Activated gamma-delta T cell treated with anti-CD3 and anti-CD28 coated beads, Interleukin-2, amount 50 U/mL, for 16 hours (primary cell): Measurements from ENCODE around the gene CCDC88B.
A peak's percentile ranks its signal among the peaks of the same experiment; 100 is the strongest.
"Not testable (repeated sequence)": the region's sequence is repeated elsewhere in the genome, so short reads cannot be mapped to it uniquely, and the experiment has no call there.

ENCODE experiments used
- DNase-seq: peaks from one replicate; pipeline ENCODE4 v3.0.0-alpha.2; 2020; ENCODE audit warnings: low read depth

The CCDC88B gene

GRCh38 chr11:64304316-64305072, 35.5 kb upstream of the CCDC88B start:
- peak; percentile 93 for DNase-seq

- peak; percentile 100 for DNase-seq
Observed at GRCh38 chr11:64305075-64305690, 34.8 kb upstream of the CCDC88B start, which contains the start of gene ESRRA. ESRRA (plus strand) TSS chr11:64305524; CDS start chr11:64307180, 1,656 bp downstream.

- DNase-seq, result peak; percentile 51
Observed at GRCh38 chr11:64305691-64306562, 34.1 kb upstream of the CCDC88B start.

GRCh38 chr11:64306563-64306875, 33.5 kb upstream of the CCDC88B start:
- DNase-seq, result no peak

- DNase-seq, result no peak
Observed at GRCh38 chr11:64306876-64307622, 33.0 kb upstream of the CCDC88B start.

- DNase-seq, result not testable (repeated sequence)
Observed at GRCh38 chr11:64307795-64308194, 32.2 kb upstream of the CCDC88B start.

- DNase-seq, result no peak
Observed at GRCh38 chr11:64312947-64313346, 27.1 kb upstream of the CCDC88B start.

- DNase-seq, result no peak
Observed at GRCh38 chr11:64313491-64314145, 26.4 kb upstream of the CCDC88B start.

- no peak for DNase-seq
Observed at GRCh38 chr11:64314146-64314804, 25.7 kb upstream of the CCDC88B start.

GRCh38 chr11:64314805-64315561, 25.0 kb upstream of the CCDC88B start:
- DNase-seq, result no peak

GRCh38 chr11:64315667-64316526, 24.1 kb upstream of the CCDC88B start:
- DNase-seq, result not testable (repeated sequence)

GRCh38 chr11:64316672-64317324, 23.2 kb upstream of the CCDC88B start:
- DNase-seq, result no peak

GRCh38 chr11:64317325-64317960, 22.6 kb upstream of the CCDC88B start, which contains the start of gene TRMT112:
TRMT112 (minus strand) TSS chr11:64317559; CDS start chr11:64317526, 33 bp downstream.
- peak; percentile 93 for DNase-seq

GRCh38 chr11:64317961-64318765, 21.8 kb upstream of the CCDC88B start, which contains the start of gene PRDX5:
PRDX5 (plus strand) TSS chr11:64318121; CDS start chr11:64318216, 95 bp downstream.
- peak; percentile 90 for DNase-seq

GRCh38 chr11:64318766-64319761, 20.9 kb upstream of the CCDC88B start:
- DNase-seq, result no peak

GRCh38 chr11:64320556-64320955, 19.4 kb upstream of the CCDC88B start:
- no peak for DNase-seq
